ENCODE measurements around the gene NUP155.
"Not testable (repeated sequence)": the region's sequence is repeated elsewhere in the genome, so short reads cannot be mapped to it uniquely, and the experiment has no call there.

The NUP155 gene

DNA sequence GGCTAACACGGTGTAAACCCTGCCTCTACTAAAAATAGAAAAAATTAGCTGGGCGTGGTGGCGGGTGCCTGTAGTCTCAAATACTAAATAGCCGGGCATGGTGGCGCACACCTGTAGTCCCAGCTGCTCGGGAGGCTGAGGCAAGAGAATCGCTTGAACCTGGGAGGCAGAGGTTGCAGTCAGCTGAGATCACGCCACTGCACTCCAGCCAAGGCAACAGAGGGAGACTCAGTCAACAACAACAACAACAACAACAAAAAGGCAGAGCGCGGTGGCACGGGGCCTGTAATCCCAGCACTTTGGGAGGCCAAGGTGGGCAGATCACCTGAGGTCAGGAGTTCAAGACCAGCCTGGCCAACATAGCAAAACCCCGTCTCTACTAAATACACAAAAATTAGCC is 7.2 kb upstream of the NUP155 start:
- H2AFZ ChIP-seq (ENCODE audit: low read depth, low read length); H3K9ac ChIP-seq (ENCODE audit: low read length); DNase-seq: not testable (repeated sequence)

GRCh38 chr5:37375091-37375490 is 4.2 kb upstream of the NUP155 start:
- Histone ChIP-seq H4K8ac (ENCODE audit: low read length) (no peak overlapping the region), H3K36me3 (ENCODE audit: control insufficient read depth in 1 of 2, insufficient read depth in 2 of 2, low read depth in 1 of 2, low read length in 2 of 2) (no peaks in the 10 kb centered on the region), H3K14ac (ENCODE audit: low read length in 2 of 2) (no peak overlapping the region), H4K91ac (ENCODE audit: low read length) (no peak overlapping the region), H3K27ac (ENCODE audit: low read length, poor library complexity, severe bottlenecking) (no peak overlapping the region), H3K23ac (ENCODE audit: low read length in 2 of 2) (no peak overlapping the region), H2BK15ac (ENCODE audit: low read depth, poor library complexity, severe bottlenecking) (no peak overlapping the region), H2BK5ac (ENCODE audit: low read depth, low read length, poor library complexity, severe bottlenecking) (no peak overlapping the region), H3K79me1 (replicated peaks; ENCODE audit: low read length, poor library complexity, severe bottlenecking) (peaks cover 2% of the 10 kb centered on the region), H3K9me3 (ENCODE audit: control insufficient read depth, low read length) (no peaks in the 10 kb centered on the region), H3K4me1 (ENCODE audit: control insufficient read depth, insufficient read depth, low read depth, low read length) (no peaks in the 10 kb centered on the region), H3K4me3 (ENCODE audit: insufficient read depth in 1 of 2, low read depth in 1 of 2, low read length in 2 of 2) (no peak overlapping the region), H2BK12ac (ENCODE audit: low read length in 2 of 2) (no peak overlapping the region), H2AFZ (ENCODE audit: low read depth, low read length) (no peak overlapping the region), H2AK5ac (ENCODE audit: low read length, severe bottlenecking) (no peak overlapping the region), H3K18ac (ENCODE audit: low read depth in 1 of 2, low read length in 2 of 2) (no peak overlapping the region), H2BK120ac (ENCODE audit: low read depth, low read length) (no peak overlapping the region), H3K27me3 (ENCODE audit: control insufficient read depth in 1 of 2, insufficient read depth in 1 of 2, low read length in 2 of 2) (no peaks in the 10 kb centered on the region), H3K4ac (ENCODE audit: low read depth in 1 of 2, low read length in 2 of 2) (no peak overlapping the region), H3K9ac (ENCODE audit: low read length) (no peak overlapping the region), H3K4me2 (ENCODE audit: low read length, poor library complexity, severe bottlenecking) (no peak overlapping the region)
- DNase-seq, result no peak
- 91% methylated on average over 3 of the region's 3 CpGs for WGBS

More for the DNA sequence above, 7.2 kb upstream of the NUP155 start:
- not testable (repeated sequence) for H3K4me1 ChIP-seq (ENCODE audit: control insufficient read depth, insufficient read depth, low read depth, low read length); H3K27ac ChIP-seq (ENCODE audit: low read length, poor library complexity, severe bottlenecking); H4K8ac ChIP-seq (ENCODE audit: low read length); H3K18ac ChIP-seq (ENCODE audit: low read depth in 1 of 2, low read length in 2 of 2); H3K4me3 ChIP-seq (ENCODE audit: insufficient read depth in 1 of 2, low read depth in 1 of 2, low read length in 2 of 2); H3K23ac ChIP-seq (ENCODE audit: low read length in 2 of 2); H2AK5ac ChIP-seq (ENCODE audit: low read length, severe bottlenecking); H3K27me3 ChIP-seq (ENCODE audit: control insufficient read depth in 1 of 2, insufficient read depth in 1 of 2, low read length in 2 of 2); H4K91ac ChIP-seq (ENCODE audit: low read length); H3K4ac ChIP-seq (ENCODE audit: low read depth in 1 of 2, low read length in 2 of 2); H3K9me3 ChIP-seq (ENCODE audit: control insufficient read depth, low read length); H2BK5ac ChIP-seq (ENCODE audit: low read depth, low read length, poor library complexity, severe bottlenecking); H2BK120ac ChIP-seq (ENCODE audit: low read depth, low read length); H2BK15ac ChIP-seq (ENCODE audit: low read depth, poor library complexity, severe bottlenecking); H3K4me2 ChIP-seq (ENCODE audit: low read length, poor library complexity, severe bottlenecking); H3K79me1 ChIP-seq (replicated peaks; ENCODE audit: low read length, poor library complexity, severe bottlenecking); H3K14ac ChIP-seq (ENCODE audit: low read length in 2 of 2); H2BK12ac ChIP-seq (ENCODE audit: low read length in 2 of 2)
- over 99% methylated on average over 11 of the region's 12 CpGs for WGBS
- peaks cover 11 to 19% of the 10 kb centered on the region in 2 experiments for H3K36me3 ChIP-seq (ENCODE audit: control insufficient read depth in 1 of 2, insufficient read depth in 2 of 2, low read depth in 1 of 2, low read length in 2 of 2)

DNA sequence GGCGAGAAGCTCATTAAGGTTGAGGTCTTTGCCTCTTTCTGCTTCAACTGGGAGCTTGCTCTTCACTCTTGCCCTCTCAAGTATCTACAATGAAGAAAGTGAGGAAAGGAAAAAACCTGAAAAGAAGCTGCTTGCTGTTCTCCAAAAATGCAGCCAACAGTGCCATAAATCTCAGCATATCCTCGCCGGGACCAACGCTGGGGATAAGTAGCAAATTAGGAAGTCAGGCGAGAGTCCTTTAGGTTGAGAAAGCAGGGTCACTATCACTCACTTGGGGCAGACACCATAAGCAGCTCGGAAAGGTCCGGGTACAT is 399 bp downstream of the NUP155 start:
- Histone ChIP-seq H3K79me1 (replicated peaks; ENCODE audit: low read length, poor library complexity, severe bottlenecking) (no peaks in the 10 kb centered on the region), H3K4me1 (ENCODE audit: control insufficient read depth, insufficient read depth, low read depth, low read length) (peaks cover 6% of the 10 kb centered on the region), H3K36me3 (ENCODE audit: control insufficient read depth in 1 of 2, insufficient read depth in 2 of 2, low read depth in 1 of 2, low read length in 2 of 2) (no peaks in the 10 kb centered on the region), H3K18ac (ENCODE audit: low read depth in 1 of 2, low read length in 2 of 2) (peak overlapping the region in 1 of 2 experiments; percentile 54), H3K27ac (ENCODE audit: low read length, poor library complexity, severe bottlenecking) (peak overlapping the region; percentile 61), H3K9me3 (ENCODE audit: control insufficient read depth, low read length) (no peaks in the 10 kb centered on the region), H3K23ac (ENCODE audit: low read length in 2 of 2) (no peak overlapping the region), H3K4me3 (ENCODE audit: insufficient read depth in 1 of 2, low read depth in 1 of 2, low read length in 2 of 2) (peak overlapping the region; percentile 77 to 90), H2BK15ac (ENCODE audit: low read depth, poor library complexity, severe bottlenecking) (peak overlapping the region; percentile 6), H3K27me3 (ENCODE audit: control insufficient read depth in 1 of 2, insufficient read depth in 1 of 2, low read length in 2 of 2) (no peaks in the 10 kb centered on the region), H2BK5ac (ENCODE audit: low read depth, low read length, poor library complexity, severe bottlenecking) (no peak overlapping the region), H3K4me2 (ENCODE audit: low read length, poor library complexity, severe bottlenecking) (peak overlapping the region; percentile 77), H2AFZ (ENCODE audit: low read depth, low read length) (peak overlapping the region; percentile 80), H2BK120ac (ENCODE audit: low read depth, low read length) (no peak overlapping the region), H4K91ac (ENCODE audit: low read length) (no peak overlapping the region), H3K9ac (ENCODE audit: low read length) (peak overlapping the region; percentile 91), H4K8ac (ENCODE audit: low read length) (peak overlapping the region; percentile 92), H2AK5ac (ENCODE audit: low read length, severe bottlenecking) (no peak overlapping the region), H3K14ac (ENCODE audit: low read length in 2 of 2) (no peak overlapping the region), H2BK12ac (ENCODE audit: low read length in 2 of 2) (no peak overlapping the region), H3K4ac (ENCODE audit: low read depth in 1 of 2, low read length in 2 of 2) (peak overlapping the region in 1 of 2 experiments; percentile 22)
- DNase-seq, result no peak
- under 1% methylated on average over 7 of the region's 7 CpGs for WGBS

- Histone ChIP-seq H2BK5ac (ENCODE audit: low read depth, low read length, poor library complexity, severe bottlenecking) (no peak overlapping the region), H3K4me2 (ENCODE audit: low read length, poor library complexity, severe bottlenecking) (no peak overlapping the region), H3K18ac (ENCODE audit: low read depth in 1 of 2, low read length in 2 of 2) (no peak overlapping the region), H3K4me1 (ENCODE audit: control insufficient read depth, insufficient read depth, low read depth, low read length) (peaks cover 1% of the 10 kb centered on the region), H3K79me1 (replicated peaks; ENCODE audit: low read length, poor library complexity, severe bottlenecking) (peaks cover 20% of the 10 kb centered on the region), H3K4me3 (ENCODE audit: insufficient read depth in 1 of 2, low read depth in 1 of 2, low read length in 2 of 2) (no peak overlapping the region), H3K14ac (ENCODE audit: low read length in 2 of 2) (no peak overlapping the region), H4K8ac (ENCODE audit: low read length) (no peak overlapping the region), H4K91ac (ENCODE audit: low read length) (no peak overlapping the region), H2AFZ (ENCODE audit: low read depth, low read length) (no peak overlapping the region), H3K9me3 (ENCODE audit: control insufficient read depth, low read length) (no peaks in the 10 kb centered on the region), H3K9ac (ENCODE audit: low read length) (no peak overlapping the region), H3K4ac (ENCODE audit: low read depth in 1 of 2, low read length in 2 of 2) (no peak overlapping the region), H2BK12ac (ENCODE audit: low read length in 2 of 2) (no peak overlapping the region), H2BK15ac (ENCODE audit: low read depth, poor library complexity, severe bottlenecking) (no peak overlapping the region), H2AK5ac (ENCODE audit: low read length, severe bottlenecking) (no peak overlapping the region), H3K27me3 (ENCODE audit: control insufficient read depth in 1 of 2, insufficient read depth in 1 of 2, low read length in 2 of 2) (no peaks in the 10 kb centered on the region), H3K27ac (ENCODE audit: low read length, poor library complexity, severe bottlenecking) (no peak overlapping the region), H2BK120ac (ENCODE audit: low read depth, low read length) (no peak overlapping the region), H3K36me3 (ENCODE audit: control insufficient read depth in 1 of 2, insufficient read depth in 2 of 2, low read depth in 1 of 2, low read length in 2 of 2) (peaks cover 40 to 67% of the 10 kb centered on the region in 2 experiments), H3K23ac (ENCODE audit: low read length in 2 of 2) (no peak overlapping the region)
- no peak for DNase-seq
- WGBS, result 96% methylated on average over 5 of the region's 6 CpGs
Measured at GRCh38 chr5:37355161-37355560, 15.7 kb downstream of the NUP155 start.

Measured in mesenchymal stem cell (in vitro differentiated cells and primary cell).